Breast epithelium (tissue), 3 donors: ENCODE results near the gene MMP19.

ENCODE experiments used
- POLR2A ChIP-seq: fragments of 450-650 bp; IDR thresholded peaks from one replicate; pipeline ENCODE4 v1.6.1; 2016; ENCODE audit warnings: antibody characterized with exemption, mild to moderate bottlenecking, moderate library complexity
- POLR2AphosphoS5 ChIP-seq, 3 donors: sonication (generic); formaldehyde crosslinking; IDR thresholded peaks; one replicate each; pipeline ENCODE4 v1.6.1; 2017; ENCODE audit warnings: antibody characterized with exemption in 3 of 3
- TF ChIP-seq, protein P1 (sequence below), 3 donors: fragments of 450-650 bp; IDR thresholded peaks; one replicate each; pipeline ENCODE4 v1.5.1; 2016 to 2017; ENCODE audit warnings: antibody characterized with exemption in 3 of 3, mild to moderate bottlenecking in 3 of 3, moderate library complexity in 3 of 3

DNA sequence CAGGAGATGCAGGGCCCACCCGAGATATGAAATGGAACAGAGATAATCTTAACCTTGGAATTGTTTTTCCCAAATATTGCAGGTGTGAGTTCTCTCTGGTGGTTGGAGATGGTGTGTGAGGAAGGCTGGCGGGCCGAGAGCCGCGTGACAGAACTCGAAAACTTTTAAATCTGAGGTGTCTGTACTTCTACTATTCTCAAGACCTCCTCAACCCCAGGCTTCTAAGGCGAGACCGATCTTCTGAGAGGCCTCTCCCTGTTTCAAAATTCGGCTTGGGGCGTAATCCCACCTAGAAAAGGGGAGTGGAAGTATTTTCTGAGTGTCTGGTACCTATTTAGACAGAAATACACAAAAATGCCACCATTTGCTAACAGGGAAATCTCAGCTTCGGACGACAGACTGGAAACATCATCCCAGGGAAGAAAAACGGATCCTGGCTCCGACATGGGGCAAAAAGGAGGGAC is 25.8 kb downstream of the MMP19 start:
- no peak for TF ChIP-seq POLR2A
- no peak for TF ChIP-seq POLR2AphosphoS5 (IDR thresholded peaks at IDR 0.05)
- TF ChIP-seq, protein P1, sequence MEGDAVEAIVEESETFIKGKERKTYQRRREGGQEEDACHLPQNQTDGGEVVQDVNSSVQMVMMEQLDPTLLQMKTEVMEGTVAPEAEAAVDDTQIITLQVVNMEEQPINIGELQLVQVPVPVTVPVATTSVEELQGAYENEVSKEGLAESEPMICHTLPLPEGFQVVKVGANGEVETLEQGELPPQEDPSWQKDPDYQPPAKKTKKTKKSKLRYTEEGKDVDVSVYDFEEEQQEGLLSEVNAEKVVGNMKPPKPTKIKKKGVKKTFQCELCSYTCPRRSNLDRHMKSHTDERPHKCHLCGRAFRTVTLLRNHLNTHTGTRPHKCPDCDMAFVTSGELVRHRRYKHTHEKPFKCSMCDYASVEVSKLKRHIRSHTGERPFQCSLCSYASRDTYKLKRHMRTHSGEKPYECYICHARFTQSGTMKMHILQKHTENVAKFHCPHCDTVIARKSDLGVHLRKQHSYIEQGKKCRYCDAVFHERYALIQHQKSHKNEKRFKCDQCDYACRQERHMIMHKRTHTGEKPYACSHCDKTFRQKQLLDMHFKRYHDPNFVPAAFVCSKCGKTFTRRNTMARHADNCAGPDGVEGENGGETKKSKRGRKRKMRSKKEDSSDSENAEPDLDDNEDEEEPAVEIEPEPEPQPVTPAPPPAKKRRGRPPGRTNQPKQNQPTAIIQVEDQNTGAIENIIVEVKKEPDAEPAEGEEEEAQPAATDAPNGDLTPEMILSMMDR (IDR thresholded peaks at IDR 0.05): no peak
